Activated naive CD4-positive, alpha-beta T cell treated with anti-CD3 and anti-CD28 coated beads, Interleukin-2, amount 10 ng/mL, durations not matched to agents 7 days and 5 days (primary cell): Measurements from ENCODE around the gene LIMS2.

ENCODE experiments used
- CTCF ChIA-PET: fragments of 350-600 bp; sonication (Branson Sonifier 250); formaldehyde crosslinking; loops from one replicate; lab custom pipeline; 2021; ENCODE audit warnings: antibody characterized with exemption; lab: Charles Lee
- DNase-seq: peaks from one replicate; pipeline ENCODE4 v3.0.0-alpha.2; 2020
- H3K27ac Mint-ChIP-seq: one replicate; pipeline ENCODE4 v1.8.0; 2021; ENCODE audit warnings: mild to moderate bottlenecking, moderate library complexity, mixed read lengths
- H3K27me3 Mint-ChIP-seq: one replicate; pipeline ENCODE4 v1.8.0; 2021; ENCODE audit warnings: mild to moderate bottlenecking, mixed read lengths
- H3K36me3 Mint-ChIP-seq: one replicate; pipeline ENCODE4 v1.8.0; 2021; ENCODE audit warnings: mixed read lengths
- H3K4me1 Mint-ChIP-seq: one replicate; pipeline ENCODE4 v1.8.0; 2021; ENCODE audit warnings: mixed read lengths
- H3K4me3 Mint-ChIP-seq: one replicate; pipeline ENCODE4 v1.8.0; 2021; ENCODE audit warnings: mild to moderate bottlenecking, moderate library complexity, mixed read lengths
- H3K9me3 Mint-ChIP-seq: one replicate; pipeline ENCODE4 v1.8.0; 2021; ENCODE audit warnings: mixed read lengths

The LIMS2 gene

DNA sequence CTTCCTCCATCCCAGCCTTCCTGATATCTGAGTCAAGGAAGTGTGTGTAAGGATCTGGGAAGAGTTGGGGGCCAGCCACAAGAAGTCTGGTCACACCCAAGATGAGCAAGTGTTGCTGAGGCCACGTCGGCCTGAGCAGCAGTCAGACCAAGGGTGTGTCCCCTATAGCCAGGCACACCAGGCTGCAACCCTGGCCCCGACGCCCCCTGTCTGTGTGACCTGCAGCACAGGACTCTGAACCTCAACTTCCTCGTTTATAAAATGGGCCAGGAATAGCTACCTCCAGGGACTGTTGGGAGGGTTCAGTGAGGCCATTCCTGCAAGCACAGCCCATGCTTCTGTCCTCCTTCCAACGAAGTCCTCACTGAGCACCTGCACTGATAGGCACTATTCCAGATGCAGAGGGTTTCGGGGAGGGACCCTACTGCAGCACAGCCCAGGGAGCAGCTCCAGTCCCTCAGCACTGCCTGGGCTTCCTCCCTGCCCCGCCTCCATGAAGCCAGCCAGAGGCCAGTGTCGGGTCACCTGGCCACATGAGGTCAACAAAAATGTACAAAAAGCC lies 13.3 kb downstream of the LIMS2 start:
- H3K4me3 Mint-ChIP-seq: no peak overlapping the region
- peaks cover 2% of the 10 kb centered on the region for H3K4me1 Mint-ChIP-seq
- no peaks in the 10 kb centered on the region for H3K9me3 Mint-ChIP-seq
- H3K27me3 Mint-ChIP-seq: peaks cover 73% of the 10 kb centered on the region
- no peak for DNase-seq
- H3K27ac Mint-ChIP-seq: no peak overlapping the region
- no peaks in the 10 kb centered on the region for H3K36me3 Mint-ChIP-seq
- CTCF ChIA-PET: interaction anchor here (1.4 kb wide), 1 partner anchor 12 kb away, joined by 3 read pairs; no protein-coding TSS in a partner anchor

DNA sequence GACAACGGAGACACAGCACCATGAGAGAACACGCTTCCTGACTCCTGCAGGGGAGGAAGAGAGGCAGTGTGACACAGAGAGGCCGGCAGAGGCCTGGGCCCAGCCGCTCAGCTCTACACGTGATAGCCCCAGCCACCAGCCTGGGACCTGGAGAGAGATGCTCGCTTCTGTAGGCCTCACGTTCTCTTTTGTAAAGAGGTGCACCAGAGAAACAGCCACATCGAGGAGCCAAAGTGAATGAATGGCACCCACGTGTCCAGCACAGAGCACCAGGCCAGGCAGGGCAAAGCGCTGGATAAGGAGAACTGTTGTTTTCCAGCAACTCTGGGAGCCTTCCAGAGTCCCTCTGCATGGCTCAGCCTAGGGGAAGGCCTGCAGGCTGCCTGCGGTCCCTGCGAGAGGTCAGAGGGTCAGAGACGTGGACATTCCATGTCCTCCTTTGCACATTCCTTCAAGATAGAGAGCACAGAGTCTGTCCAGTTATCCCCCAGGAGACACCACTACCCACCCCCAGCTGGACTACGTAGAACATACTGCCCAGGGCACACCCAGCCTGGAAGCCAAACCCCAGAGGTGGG lies 14.2 kb downstream of the LIMS2 start:
- Mint-ChIP-seq H3K9me3 (no peaks in the 10 kb centered on the region), H3K4me3 (no peak overlapping the region), H3K36me3 (no peaks in the 10 kb centered on the region), H3K27ac (no peak overlapping the region), H3K4me1 (peaks cover 2% of the 10 kb centered on the region), H3K27me3 (peaks cover 66% of the 10 kb centered on the region)
- CTCF ChIA-PET: no interaction called here
- no peak for DNase-seq

DNA sequence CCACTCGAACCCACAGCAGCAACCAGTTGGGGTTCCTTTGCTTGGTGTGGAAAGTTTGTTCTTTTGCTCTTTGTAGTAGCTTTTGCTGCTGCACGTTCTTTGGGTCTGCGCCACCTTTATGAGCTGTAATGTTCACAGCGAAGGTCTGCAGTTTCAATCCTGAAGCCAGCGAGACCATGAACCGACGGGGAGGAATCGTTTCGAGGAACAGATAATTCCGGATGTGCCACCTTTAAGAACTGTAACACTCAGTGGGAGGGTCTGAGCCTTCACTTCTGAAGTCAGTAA lies 15.1 kb downstream of the LIMS2 start:
- DNase-seq: no peak
- no peaks in the 10 kb centered on the region for H3K9me3 Mint-ChIP-seq
- no peaks in the 10 kb centered on the region for H3K36me3 Mint-ChIP-seq
- peaks cover 2% of the 10 kb centered on the region for H3K4me1 Mint-ChIP-seq
- CTCF ChIA-PET: no interaction called here
- peaks cover 66% of the 10 kb centered on the region for H3K27me3 Mint-ChIP-seq
- no peak overlapping the region for H3K27ac Mint-ChIP-seq
- H3K4me3 Mint-ChIP-seq: no peak overlapping the region

DNA sequence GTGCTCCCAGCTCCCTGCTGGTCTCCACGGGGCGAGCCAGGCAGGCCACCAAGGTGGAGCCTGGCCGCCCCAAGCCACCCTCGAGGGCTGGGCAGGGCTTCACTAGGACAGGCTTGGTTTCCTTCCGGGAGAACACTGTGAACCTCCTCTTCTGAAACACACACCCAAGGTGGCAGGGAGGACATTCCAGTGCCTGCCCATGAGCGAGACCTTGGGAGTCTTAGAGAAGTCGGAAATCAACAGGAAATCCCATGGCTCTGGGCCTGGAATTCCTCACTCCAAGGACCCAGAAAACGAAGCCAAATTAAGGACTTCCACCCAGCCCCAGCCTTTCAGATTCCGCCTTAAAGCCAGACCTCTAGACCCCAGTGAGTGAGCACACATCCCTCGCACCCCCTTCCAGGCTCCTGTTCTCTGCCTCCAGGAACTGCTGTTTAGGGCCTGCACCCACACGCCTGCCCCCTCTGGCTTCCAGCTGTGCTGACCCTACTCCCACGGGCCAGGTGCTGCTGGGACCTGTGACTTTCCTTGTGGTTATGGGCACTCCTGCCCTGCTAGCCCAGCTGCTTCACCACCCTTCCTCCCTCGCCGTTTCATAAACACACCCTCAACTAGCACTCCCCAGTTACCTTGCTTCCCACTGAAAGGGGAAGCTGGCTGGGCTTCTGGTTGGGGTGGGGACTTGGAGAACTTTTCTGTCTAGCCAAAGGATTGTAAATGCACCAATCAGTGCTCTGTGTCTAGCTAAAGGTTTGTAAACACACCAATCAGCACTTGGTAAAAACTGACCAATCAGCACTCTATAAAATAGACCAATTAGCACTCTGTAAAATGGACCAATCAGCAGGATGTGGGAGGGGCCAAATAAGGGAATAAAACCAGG lies 15.7 kb downstream of the LIMS2 start:
- no peak overlapping the region for H3K4me3 Mint-ChIP-seq
- H3K27me3 Mint-ChIP-seq: peaks cover 66% of the 10 kb centered on the region
- no peak overlapping the region for H3K27ac Mint-ChIP-seq
- no peaks in the 10 kb centered on the region for H3K9me3 Mint-ChIP-seq
- no peak for DNase-seq
- CTCF ChIA-PET: no interaction called here
- H3K4me1 Mint-ChIP-seq: peaks cover 2% of the 10 kb centered on the region
- no peaks in the 10 kb centered on the region for H3K36me3 Mint-ChIP-seq

DNA sequence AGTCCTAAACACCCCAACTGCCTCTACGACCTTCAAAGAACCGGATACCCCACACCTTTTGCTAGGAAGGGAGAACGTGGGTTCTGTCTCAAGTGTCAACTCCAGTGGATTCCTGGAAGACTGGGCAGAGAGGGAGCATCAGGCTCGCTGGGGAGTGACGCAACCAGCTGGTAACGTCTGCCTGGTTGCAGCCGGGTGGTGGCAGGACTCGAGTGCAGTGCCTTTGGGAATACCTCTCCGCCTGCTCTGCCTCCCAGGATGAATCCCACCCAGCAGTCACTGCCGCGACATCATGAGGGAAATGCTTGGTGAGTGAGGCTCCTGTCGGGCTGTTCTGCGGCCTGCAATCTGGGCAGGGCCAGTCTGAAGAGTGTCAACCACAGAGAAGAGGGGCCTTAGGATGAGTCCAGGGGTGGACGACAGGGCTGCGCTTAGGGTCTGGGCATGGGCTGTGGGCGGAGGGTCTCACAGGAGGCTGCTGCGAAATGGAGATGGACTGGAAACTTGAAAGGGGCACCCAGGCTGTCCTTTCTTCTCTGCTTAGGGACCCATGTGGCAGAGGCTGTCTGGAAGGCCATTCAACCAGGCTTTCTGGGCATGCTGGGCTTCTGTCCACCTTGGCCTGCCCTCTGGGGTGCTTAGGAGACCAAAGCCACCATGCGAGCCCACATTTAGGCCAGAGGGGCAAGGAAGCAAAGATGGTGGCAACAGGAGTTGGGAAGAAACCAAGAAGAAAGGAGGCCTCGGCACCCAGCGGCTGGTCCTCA lies 16.5 kb downstream of the LIMS2 start:
- H3K4me1 Mint-ChIP-seq: peaks cover 2% of the 10 kb centered on the region
- no peaks in the 10 kb centered on the region for H3K9me3 Mint-ChIP-seq
- no peak overlapping the region for H3K27ac Mint-ChIP-seq
- CTCF ChIA-PET: interaction anchor here (1.0 kb wide), 1 partner anchor 9 kb away, joined by 4 read pairs; no protein-coding TSS in a partner anchor
- H3K27me3 Mint-ChIP-seq: peaks cover 64% of the 10 kb centered on the region
- H3K4me3 Mint-ChIP-seq: no peak overlapping the region
- no peak for DNase-seq
- no peaks in the 10 kb centered on the region for H3K36me3 Mint-ChIP-seq

DNA sequence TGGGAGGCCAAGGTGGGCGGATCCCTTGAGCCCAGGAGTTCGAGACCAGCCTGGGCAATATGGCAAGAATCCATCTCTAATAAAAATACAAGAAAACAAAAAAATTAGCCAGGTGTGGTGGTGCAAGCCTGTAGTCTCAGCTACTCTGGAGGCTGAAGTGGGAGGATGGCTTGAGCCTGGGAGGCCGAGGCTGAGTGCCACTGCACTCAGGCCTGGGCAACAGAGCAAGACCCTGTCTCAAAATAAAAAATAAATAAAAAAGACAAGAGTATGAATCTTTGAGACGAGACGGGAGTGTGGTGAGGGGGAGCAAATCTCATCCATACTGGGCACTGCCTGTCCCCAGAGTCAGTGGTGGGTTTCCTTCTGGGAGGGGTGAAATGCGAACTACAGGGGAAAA lies 17.2 kb downstream of the LIMS2 start:
- Mint-ChIP-seq H3K9me3 (no peaks in the 10 kb centered on the region), H3K4me3 (no peak overlapping the region), H3K27ac (no peak overlapping the region), H3K27me3 (peaks cover 64% of the 10 kb centered on the region), H3K4me1 (peaks cover 2% of the 10 kb centered on the region), H3K36me3 (no peaks in the 10 kb centered on the region)
- DNase-seq: no peak
- CTCF ChIA-PET: interaction anchor here (0.5 to 1.0 kb wide), 2 partner anchors 8 to 511 kb away, joined by 3 to 4 read pairs; no protein-coding TSS in a partner anchor

DNA sequence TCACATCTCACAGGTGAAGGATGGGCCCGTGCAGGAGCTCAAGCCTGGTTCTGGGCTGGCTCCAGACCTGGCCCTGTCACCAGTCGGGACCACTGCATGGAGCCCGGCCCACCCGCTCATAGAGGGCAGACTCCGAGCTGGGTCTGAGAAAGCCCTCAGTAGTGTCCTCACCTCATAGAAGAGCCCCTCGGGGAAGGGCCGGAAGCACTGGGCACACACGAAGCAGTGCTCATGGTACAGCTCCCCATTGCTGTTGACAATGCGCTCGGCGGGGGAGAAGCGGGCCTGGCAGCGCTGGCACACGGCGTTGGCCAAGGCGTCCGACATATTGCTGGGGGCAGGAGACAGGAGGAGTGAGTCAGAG lies 18.1 kb downstream of the LIMS2 start:
- DNase-seq: no peak
- no peaks in the 10 kb centered on the region for H3K9me3 Mint-ChIP-seq
- H3K4me3 Mint-ChIP-seq: no peak overlapping the region
- no peaks in the 10 kb centered on the region for H3K36me3 Mint-ChIP-seq
- H3K27ac Mint-ChIP-seq: no peak overlapping the region
- CTCF ChIA-PET: no interaction called here
- peaks cover 2% of the 10 kb centered on the region for H3K4me1 Mint-ChIP-seq
- H3K27me3 Mint-ChIP-seq: peaks cover 63% of the 10 kb centered on the region

DNA sequence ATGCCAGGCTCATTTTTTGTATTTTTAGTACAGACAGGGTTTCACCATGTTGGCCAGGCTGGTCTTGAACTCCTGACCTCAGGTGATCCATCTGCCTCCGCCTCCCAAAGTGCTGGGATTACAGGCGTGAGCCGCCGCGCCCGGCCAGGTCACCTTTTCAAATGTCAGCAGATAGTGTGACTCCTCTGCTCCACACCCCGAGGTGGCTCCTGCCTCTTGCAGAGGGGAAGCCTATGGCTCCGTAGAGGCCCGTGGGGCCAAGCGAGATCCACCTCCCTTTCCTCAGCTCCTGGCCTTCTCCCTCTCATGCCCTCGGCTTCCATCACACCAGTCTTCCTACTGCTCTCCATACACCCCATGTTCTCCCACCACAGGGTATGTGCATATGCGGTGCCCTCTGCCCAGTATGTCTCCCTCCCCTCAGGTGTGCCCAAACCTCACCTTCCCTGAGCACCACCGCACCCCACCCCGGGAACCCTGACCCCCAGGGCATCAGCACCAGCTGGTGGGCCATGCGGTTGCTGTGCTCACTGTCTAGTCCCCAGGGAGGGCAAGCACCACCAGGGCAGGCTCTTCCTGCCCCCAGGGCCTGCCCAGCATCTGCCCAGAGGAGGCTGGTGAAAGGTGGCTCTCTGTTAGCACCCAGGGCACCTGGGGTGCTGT lies 18.6 kb downstream of the LIMS2 start:
- Mint-ChIP-seq H3K27me3 (peaks cover 61% of the 10 kb centered on the region), H3K36me3 (no peaks in the 10 kb centered on the region), H3K27ac (no peak overlapping the region), H3K4me1 (peaks cover 2% of the 10 kb centered on the region), H3K9me3 (no peaks in the 10 kb centered on the region), H3K4me3 (no peak overlapping the region)
- DNase-seq: no peak
- CTCF ChIA-PET: no interaction called here

DNA sequence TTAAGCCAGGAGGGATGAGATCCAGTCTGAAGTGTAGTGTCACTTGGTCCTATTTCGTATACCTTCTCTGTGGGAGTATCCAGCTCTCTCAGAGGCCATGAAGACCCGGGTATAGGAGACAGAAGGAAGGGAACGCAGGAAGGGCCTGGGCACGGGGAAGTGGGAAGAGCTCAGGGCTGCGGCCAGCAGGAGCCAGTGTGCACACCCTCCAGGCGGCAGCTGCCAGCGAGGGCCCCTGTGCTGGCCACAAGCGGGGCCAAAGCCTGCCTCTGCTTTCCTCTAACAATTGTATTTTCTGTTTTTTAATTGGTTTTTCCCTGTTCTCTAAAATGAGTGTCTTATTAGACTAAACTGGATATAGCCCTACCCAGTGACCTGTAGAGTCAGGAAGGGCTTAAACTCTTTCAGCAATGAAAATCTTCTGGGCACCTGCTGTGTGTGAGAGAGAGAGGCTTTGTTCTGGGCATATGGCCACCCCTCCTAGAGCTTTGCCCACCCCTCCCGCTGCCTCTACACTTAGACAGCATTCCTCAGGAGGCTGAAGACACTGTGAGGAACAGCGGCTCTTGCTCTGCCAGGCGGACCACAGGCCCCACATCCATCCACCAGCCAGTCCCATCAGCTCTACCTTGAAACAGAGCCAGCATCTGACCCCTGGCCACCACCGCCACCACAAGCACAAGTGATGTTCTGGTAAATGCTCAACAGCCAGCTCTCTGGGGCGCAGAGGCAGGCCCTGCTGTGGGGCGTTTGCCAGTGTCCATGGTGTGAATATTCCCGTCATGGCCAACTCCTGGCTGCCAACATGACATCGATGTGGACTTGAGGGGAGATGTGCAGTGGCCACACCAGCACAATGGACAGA lies 19.9 kb downstream of the LIMS2 start:
- DNase-seq: no peak
- H3K27me3 Mint-ChIP-seq: peaks cover 54% of the 10 kb centered on the region
- peaks cover 2% of the 10 kb centered on the region for H3K4me1 Mint-ChIP-seq
- no peak overlapping the region for H3K4me3 Mint-ChIP-seq
- no peak overlapping the region for H3K27ac Mint-ChIP-seq
- H3K36me3 Mint-ChIP-seq: no peaks in the 10 kb centered on the region
- H3K9me3 Mint-ChIP-seq: no peaks in the 10 kb centered on the region
- CTCF ChIA-PET: no interaction called here

DNA sequence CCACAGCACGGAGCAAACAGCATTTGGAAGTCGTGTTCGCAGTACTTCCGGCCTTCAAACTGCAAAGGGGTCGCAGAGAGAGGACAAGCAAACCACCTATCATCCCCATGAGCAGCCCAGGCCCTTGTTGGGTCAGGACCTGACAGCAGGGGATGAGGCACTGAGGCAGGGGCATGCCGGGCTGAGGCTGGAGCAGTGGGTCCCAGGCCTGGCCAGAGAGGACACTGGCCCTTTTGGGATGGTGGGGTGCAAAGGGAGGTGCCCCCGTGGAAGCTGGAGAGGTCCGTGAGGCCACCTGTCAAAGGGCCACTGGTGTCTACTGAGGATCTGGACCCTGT lies 20.5 kb downstream of the LIMS2 start:
- CTCF ChIA-PET: interaction anchor here (7.1 kb wide), 1 partner anchor 63 kb away, joined by 145 read pairs; no protein-coding TSS in a partner anchor
- H3K4me1 Mint-ChIP-seq: peaks cover under 1% of the 10 kb centered on the region

DNA sequence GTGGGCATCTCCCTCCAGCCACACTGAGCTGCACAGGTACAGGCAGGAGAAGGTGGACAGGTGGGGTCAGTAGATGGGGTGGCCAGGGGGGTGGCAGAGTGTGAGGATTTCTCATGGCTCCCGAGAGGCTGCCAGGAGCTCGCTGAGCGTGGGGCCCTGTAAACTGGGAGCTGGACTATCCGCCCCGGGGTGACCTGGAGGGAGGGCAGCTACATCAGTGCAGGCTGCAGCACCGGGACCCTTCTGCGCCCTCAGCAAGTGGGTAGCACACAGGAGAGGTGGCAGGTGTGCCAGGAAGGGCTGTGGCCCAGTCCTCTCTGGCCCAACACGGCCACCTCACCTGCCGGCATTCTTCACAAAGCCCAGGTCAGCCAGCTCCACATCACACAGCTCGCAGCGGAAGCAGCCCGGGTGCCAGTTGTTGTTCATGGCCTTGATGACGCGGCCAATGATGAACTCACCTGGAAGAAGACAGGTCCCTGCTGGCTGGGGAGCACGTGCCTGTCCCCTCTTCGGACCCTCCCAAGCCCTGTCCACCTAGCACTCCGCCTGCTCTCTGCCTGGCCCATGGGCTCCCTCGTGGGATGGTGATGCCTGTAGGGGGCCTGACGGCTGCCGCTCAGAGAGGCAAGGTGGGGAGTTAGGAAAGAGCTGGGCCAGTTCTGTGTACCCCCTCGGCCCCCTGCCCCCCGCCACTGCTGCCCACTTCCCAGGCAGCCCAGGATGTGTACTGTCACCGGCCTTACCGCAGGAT lies 21.1 kb downstream of the LIMS2 start:
- CTCF ChIA-PET: interaction anchor here (7.1 kb wide), 1 partner anchor 63 kb away, joined by 145 read pairs; no protein-coding TSS in a partner anchor
- Mint-ChIP-seq H3K27me3 (peaks cover 49% of the 10 kb centered on the region), H3K36me3 (no peaks in the 10 kb centered on the region), H3K27ac (peak overlapping the region; percentile 67), H3K4me3 (no peak overlapping the region), H3K4me1 (peaks cover 6% of the 10 kb centered on the region), H3K9me3 (no peaks in the 10 kb centered on the region)
- DNase-seq: no peak

More for the DNA sequence above, 20.5 kb downstream of the LIMS2 start:
- DNase-seq: no peak
- peaks cover 51% of the 10 kb centered on the region for H3K27me3 Mint-ChIP-seq
- no peak overlapping the region for H3K27ac Mint-ChIP-seq
- no peaks in the 10 kb centered on the region for H3K9me3 Mint-ChIP-seq
- no peak overlapping the region for H3K4me3 Mint-ChIP-seq
- H3K36me3 Mint-ChIP-seq: no peaks in the 10 kb centered on the region

DNA sequence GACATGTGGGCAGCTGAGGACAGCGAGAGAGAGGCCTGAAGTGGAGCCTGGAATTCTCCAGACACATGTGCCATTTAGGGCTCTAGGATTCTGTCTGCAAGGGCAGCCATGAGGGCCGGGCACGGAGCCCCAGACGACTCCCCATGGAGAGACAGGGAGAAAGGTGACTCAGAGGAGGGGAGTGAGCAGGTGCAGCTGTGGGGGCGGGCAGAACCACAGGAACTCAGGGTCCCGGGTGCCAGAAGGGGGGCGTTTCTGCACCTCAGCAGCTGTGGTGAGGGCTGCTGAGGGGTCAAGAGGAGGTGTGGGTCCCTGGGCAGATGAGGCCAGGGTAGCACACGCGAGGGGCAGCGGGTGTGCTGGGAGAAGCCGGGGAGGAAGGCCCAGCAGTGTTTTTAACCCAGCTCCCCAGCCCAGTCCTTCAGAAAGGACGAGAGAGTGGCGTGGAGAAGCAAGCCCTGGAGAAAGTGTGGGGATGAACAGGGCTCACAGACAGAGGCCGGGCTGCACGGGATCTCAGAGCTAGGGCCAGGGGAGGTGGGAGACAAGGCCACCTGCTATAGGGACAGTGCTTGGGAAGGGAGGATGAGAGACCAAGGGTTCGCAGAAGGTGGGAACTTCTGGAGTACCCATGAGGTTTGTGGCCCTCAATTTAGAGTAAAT lies 21.8 kb downstream of the LIMS2 start:
- Mint-ChIP-seq H3K9me3 (no peaks in the 10 kb centered on the region), H3K4me1 (peaks cover 13% of the 10 kb centered on the region), H3K27me3 (peaks cover 48% of the 10 kb centered on the region), H3K4me3 (no peak overlapping the region), H3K36me3 (no peaks in the 10 kb centered on the region), H3K27ac (peak overlapping the region; percentile 67)
- no peak for DNase-seq
- CTCF ChIA-PET: interaction anchor here (1.1 to 7.1 kb wide), 2 partner anchors 13 to 62 kb away, joined by 3 to 145 read pairs; no protein-coding TSS in a partner anchor
